GM20000 (cell line): ENCODE results near the gene DENND2A.

Experiments
- DNase-seq: peaks from one replicate; pipeline ENCODE4 v3.0.0; 2012; ENCODE audit warnings: low spot score
- TF ChIP-seq, protein P1 (sequence below): IDR thresholded peaks from 2 replicates; pipeline ENCODE4 v1.5.1; 2012; ENCODE audit warnings: mild to moderate bottlenecking, control low read depth; ENCODE audit errors: extremely low read depth, missing control alignments

DENND2A gene

DNA sequence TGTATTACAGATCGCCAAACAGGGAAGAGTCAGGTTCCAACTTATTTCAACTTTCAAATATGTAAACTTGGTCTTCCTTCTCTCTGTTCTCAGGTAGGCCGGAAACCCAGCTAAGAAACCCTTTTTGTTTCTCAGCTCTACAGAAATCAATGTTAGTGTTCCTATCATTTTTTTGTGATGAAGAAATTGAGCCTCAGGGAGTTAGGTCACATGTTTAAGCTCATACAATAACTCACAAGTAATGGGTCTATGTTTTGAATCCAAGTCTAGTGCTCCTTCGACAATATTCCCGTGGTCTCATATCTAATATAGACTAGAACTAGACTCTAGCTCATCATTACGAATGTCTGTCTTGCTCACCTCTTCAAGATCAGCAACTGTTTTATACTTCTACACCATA, 22.3 kb downstream of the DENND2A start:
- TF ChIP-seq, protein P1, sequence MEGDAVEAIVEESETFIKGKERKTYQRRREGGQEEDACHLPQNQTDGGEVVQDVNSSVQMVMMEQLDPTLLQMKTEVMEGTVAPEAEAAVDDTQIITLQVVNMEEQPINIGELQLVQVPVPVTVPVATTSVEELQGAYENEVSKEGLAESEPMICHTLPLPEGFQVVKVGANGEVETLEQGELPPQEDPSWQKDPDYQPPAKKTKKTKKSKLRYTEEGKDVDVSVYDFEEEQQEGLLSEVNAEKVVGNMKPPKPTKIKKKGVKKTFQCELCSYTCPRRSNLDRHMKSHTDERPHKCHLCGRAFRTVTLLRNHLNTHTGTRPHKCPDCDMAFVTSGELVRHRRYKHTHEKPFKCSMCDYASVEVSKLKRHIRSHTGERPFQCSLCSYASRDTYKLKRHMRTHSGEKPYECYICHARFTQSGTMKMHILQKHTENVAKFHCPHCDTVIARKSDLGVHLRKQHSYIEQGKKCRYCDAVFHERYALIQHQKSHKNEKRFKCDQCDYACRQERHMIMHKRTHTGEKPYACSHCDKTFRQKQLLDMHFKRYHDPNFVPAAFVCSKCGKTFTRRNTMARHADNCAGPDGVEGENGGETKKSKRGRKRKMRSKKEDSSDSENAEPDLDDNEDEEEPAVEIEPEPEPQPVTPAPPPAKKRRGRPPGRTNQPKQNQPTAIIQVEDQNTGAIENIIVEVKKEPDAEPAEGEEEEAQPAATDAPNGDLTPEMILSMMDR = no peak
- no peak for DNase-seq

GRCh38 chr7:140617081-140617480, 23.5 kb downstream of the DENND2A start:
- no peak for DNase-seq
- TF ChIP-seq, protein P1 = no peak

GRCh38 chr7:140616328-140616727, 24.3 kb downstream of the DENND2A start:
- TF ChIP-seq, protein P1 = no peak
- DNase-seq = no peak

DNA sequence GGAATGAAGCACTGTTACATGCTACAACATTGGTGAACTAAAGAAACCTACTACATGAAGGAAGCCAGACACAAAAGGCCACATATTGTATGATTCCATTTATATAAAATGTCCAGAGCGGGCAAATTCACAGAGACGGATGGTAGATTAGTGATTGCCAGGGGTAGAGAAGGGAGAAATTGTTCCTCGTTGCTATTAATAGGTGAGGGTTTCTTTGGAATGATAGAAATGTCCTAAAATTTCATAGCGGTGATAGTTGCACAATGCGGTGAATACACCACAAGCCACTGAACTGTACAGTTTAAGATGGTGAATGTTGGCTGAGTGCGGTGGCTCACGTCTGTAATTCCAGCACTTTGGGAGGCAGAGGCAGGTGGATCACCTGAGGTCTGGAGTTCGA, 29.0 kb downstream of the DENND2A start:
- TF ChIP-seq, protein P1 = no peak
- DNase-seq = no peak

DNA sequence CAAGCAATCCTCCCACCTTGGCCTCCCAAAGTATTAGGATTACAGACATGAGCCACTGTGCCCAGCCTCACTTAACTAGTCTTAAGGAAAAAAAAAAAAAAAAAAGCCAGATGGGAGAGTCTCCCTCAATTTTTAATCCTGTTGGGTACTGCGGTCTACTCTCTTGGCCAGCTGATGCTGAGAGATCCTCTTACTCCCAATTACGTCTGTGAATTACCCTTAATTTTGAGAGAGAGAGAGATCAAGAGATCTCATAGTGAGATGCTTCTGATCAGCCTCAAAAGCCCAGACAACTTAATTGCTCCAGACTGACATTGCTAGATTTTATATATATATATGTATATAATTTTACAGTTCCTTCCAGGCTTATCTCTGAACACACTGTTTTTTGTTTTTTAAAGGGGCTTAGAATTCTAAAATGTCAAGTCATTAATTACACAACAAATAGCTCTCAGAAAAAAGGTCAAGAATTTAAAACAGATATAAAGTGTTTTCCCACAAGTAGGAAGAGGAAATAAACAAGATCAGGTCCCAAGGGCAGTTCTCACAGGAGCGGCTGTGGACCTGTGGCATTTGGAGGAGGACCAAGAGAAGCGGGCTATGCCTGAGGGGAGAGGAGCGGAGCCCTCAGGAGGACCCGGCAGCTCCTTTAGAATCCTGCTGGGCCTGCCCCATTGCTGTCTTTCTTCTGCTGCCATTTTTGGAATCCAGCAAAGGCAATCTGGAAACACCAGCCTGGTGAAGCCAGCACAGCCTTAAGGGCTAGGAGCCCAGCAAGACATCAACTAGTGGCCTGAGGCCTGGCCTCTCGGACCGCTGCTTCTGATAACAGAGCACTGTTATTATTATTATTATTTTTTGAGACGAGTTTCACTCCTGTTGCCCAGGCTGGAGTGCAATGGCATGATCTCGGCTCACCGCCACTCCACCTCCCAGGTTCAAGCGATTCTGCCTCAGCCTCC, 30.1 kb downstream of the DENND2A start:
- TF ChIP-seq, protein P1 = no peak
- no peak for DNase-seq

GRCh38 chr7:140609646-140610045, 31.0 kb downstream of the DENND2A start:
- TF ChIP-seq, protein P1 = no peak
- DNase-seq = no peak

- TF ChIP-seq, protein P1 = no peak
- no peak for DNase-seq
Observed at GRCh38 chr7:140607441-140607989, 33.1 kb downstream of the DENND2A start.
